ENCODE data around the gene STARD8.

The STARD8 gene, protein sequence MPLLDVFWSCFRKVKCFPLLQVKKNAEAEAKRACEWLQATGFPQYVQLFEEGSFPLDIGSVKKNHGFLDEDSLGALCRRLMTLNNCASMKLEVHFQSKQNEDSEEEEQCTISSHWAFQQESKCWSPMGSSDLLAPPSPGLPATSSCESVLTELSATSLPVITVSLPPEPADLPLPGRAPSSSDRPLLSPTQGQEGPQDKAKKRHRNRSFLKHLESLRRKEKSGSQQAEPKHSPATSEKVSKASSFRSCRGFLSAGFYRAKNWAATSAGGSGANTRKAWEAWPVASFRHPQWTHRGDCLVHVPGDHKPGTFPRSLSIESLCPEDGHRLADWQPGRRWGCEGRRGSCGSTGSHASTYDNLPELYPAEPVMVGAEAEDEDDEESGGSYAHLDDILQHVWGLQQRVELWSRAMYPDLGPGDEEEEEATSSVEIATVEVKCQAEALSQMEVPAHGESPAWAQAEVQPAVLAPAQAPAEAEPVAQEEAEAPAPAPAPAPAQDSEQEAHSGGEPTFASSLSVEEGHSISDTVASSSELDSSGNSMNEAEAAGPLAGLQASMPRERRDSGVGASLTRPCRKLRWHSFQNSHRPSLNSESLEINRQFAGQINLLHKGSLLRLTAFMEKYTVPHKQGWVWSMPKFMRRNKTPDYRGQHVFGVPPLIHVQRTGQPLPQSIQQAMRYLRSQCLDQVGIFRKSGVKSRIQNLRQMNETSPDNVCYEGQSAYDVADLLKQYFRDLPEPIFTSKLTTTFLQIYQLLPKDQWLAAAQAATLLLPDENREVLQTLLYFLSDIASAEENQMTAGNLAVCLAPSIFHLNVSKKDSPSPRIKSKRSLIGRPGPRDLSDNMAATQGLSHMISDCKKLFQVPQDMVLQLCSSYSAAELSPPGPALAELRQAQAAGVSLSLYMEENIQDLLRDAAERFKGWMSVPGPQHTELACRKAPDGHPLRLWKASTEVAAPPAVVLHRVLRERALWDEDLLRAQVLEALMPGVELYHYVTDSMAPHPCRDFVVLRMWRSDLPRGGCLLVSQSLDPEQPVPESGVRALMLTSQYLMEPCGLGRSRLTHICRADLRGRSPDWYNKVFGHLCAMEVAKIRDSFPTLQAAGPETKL

DNA sequence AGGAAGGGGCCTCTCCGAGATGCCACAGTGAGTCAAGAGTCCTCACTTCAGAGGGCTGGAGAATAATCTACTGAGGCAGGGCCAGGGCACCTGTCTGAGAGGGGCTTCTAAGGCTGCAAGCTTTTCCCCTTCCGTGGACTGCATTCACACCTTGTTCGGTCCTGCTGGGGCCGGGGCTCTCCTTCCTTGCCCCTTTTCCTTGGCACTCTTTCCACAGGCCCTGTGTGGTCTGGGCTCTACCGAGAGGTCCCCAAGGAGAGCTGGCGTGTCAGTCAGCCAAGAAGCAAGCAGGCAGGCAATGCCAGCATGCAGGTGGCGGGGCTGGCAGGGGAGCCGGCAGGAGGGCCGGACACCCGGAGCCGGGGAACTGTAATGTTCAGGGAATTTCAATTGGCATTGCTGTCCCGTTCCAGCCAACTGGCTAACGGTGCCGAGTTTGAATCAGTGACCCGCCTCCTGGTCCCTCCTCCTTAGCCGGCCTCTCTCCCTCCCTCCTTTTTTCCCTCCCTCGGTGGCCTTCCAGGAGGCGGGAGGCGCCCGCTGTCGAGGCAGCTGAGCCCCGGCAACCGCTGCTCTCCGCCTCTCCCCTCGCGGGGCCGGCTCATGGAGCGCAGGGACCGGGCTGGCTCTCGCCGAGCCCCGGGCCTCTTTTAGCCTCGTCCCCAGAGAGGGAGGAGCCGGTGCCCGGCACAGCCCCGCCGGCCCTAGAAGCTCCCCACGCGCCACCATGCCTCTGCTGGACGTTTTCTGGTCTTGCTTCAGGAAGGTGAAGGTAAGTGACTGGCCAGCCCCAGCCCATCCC lies at the start of gene STARD8:
Gene STARD8 (plus strand): TSS at position 511 of the 802 bp plus-strand sequence. CDS start 217 bp downstream, at position 728.
- Histone ChIP-seq H3K36me3 (ENCODE audit: insufficient read depth, low read length) (no peaks in the 10 kb centered on the region), H3K27ac (ENCODE audit: low read depth, low read length, poor library complexity, severe bottlenecking) (no peak within 1 kb of the TSS), H3F3A (ENCODE audit: insufficient read depth, low read length) (no peaks in the 10 kb centered on the region), H3K27me3 (ENCODE audit: insufficient read depth, low read length) (no peaks in the 10 kb centered on the region), H3K9me2 (ENCODE audit: low read depth, low read length) (no peaks in the 10 kb centered on the region), H3K4me3 (ENCODE audit: low read depth, low read length, poor library complexity, severe bottlenecking) (no peak within 1 kb of the TSS), H3K4me2 (ENCODE audit: low read length) (no peak within 1 kb of the TSS), H4K20me1 (ENCODE audit: insufficient read depth, low read length) (no peaks in the 10 kb centered on the region), H3K4me1 (ENCODE audit: insufficient read depth, low read length, severe bottlenecking) (no peaks in the 10 kb centered on the region), H3K9me3 (ENCODE audit: low read length) (no peaks in the 10 kb centered on the region), H3K79me2 (ENCODE audit: insufficient read depth, low read length) (no peaks in the 10 kb centered on the region), H2AFZ (ENCODE audit: low read length) (no peak within 1 kb of the TSS), H3K9ac (ENCODE audit: low read length) (no peak within 1 kb of the TSS)
- TF ChIP-seq CTCF (IDR thresholded peaks at IDR 0.05; ENCODE audit: low read length) (no peak), EZH2 (IDR thresholded peaks at IDR 0.05; ENCODE audit: borderline replicate concordance, low read length) (no peak)

DNA sequence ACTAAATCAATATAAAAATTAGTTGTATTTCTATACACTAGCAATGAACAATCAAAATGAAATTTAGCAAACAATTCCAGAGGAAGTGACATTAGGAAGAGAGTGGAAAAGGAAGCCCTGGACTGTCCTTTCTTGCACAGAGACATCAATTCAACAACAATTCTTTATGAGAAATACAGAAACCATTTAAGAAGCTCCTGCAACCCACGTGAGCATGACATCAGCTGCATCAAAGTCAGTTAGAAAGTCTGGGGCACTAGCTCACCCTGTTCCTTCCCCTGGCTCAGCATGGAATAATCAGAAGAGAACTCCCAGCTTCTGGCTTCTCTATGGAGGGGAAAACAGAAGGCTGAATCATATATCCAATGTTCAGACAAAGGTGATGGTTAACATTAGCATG lies 48.6 kb upstream of the STARD8 start:
- Histone ChIP-seq H3K9me3 (ENCODE audit: low read length) (no peaks in the 10 kb centered on the region), H3K4me2 (ENCODE audit: low read length) (no peak overlapping the region), H4K20me1 (ENCODE audit: insufficient read depth, low read length) (no peaks in the 10 kb centered on the region), H3K4me3 (ENCODE audit: low read depth, low read length, poor library complexity, severe bottlenecking) (no peak overlapping the region), H3K4me1 (ENCODE audit: insufficient read depth, low read length, severe bottlenecking) (no peaks in the 10 kb centered on the region), H3K79me2 (ENCODE audit: insufficient read depth, low read length) (no peaks in the 10 kb centered on the region), H3K9ac (ENCODE audit: low read length) (no peak overlapping the region), H3K27me3 (ENCODE audit: insufficient read depth, low read length) (no peaks in the 10 kb centered on the region), H3K27ac (ENCODE audit: low read depth, low read length, poor library complexity, severe bottlenecking) (no peak overlapping the region), H3K36me3 (ENCODE audit: insufficient read depth, low read length) (no peaks in the 10 kb centered on the region), H3K9me2 (ENCODE audit: low read depth, low read length) (no peaks in the 10 kb centered on the region), H2AFZ (ENCODE audit: low read length) (no peak overlapping the region), H3F3A (ENCODE audit: insufficient read depth, low read length) (no peaks in the 10 kb centered on the region)
- no peak for TF ChIP-seq CTCF (IDR thresholded peaks at IDR 0.05; ENCODE audit: low read length)
